Transverse colon (tissue), 4 donors: ENCODE results near the gene BMPR1B. TPM values are rescaled to one million over a fixed set of nuclear protein-coding genes. Genes with fewer than 3 reads are reported as not detected.

Source experiments
- DNase-seq: peaks from one replicate; pipeline ENCODE4 v3.0.0-alpha.2; 2019
- H3K27ac ChIP-seq, 4 donors: fragments of 200-600 bp; sonication (generic); 2 replicates each; pipeline ENCODE4 v1.5.1; 2016 to 2018; ENCODE audit warnings: inconsistent platforms in 4 of 4
- H3K27me3 ChIP-seq: fragments of 200-600 bp; sonication (generic); 2 replicates; pipeline ENCODE4 v1.5.1; 2017; ENCODE audit warnings: inconsistent platforms
- H3K36me3 ChIP-seq, 4 donors: fragments of 200-600 bp; sonication (generic); 2 replicates each; pipeline ENCODE4 v1.5.1; 2017 to 2019; ENCODE audit warnings: inconsistent platforms in 4 of 4
- H3K4me1 ChIP-seq, 4 donors: fragments of 200-600 bp; sonication (generic); 2 replicates each; pipeline ENCODE4 v1.5.1; 2017 to 2020; ENCODE audit warnings: inconsistent platforms in 4 of 4
- H3K4me3 ChIP-seq, 4 donors: fragments of 200-600 bp; sonication (generic); 1 replicate in 1 of 4; 2 replicates in 3 of 4; pipeline versions ENCODE4 v1.5.1 to v1.6.1; 2017 to 2019; ENCODE audit warnings: inconsistent platforms in 4 of 4
- H3K9me3 ChIP-seq, 2 donors: fragments of 200-600 bp; sonication (generic); 2 replicates each; pipeline ENCODE4 v1.5.1; 2017 to 2019; ENCODE audit warnings: inconsistent platforms in 2 of 2
- EP300 ChIP-seq: sonication (generic); formaldehyde crosslinking; IDR thresholded peaks from one replicate; pipeline ENCODE4 v1.6.1; 2017; ENCODE audit warnings: antibody characterized with exemption, low read depth
- POLR2A ChIP-seq: fragments of 450-650 bp; IDR thresholded peaks from one replicate; pipeline ENCODE4 v1.6.1; 2016; ENCODE audit warnings: antibody characterized with exemption, mild to moderate bottlenecking, moderate library complexity
- POLR2AphosphoS5 ChIP-seq, 3 donors: sonication (generic); formaldehyde crosslinking; IDR thresholded peaks; one replicate each; pipeline ENCODE4 v1.6.1; 2016; ENCODE audit warnings: antibody characterized with exemption in 3 of 3
- WGBS, 2 donors: methylation state at CpG; one replicate each; pipeline ENCODE4 v1.1.5; 2018; ENCODE audit warnings: low coverage in 1 of 2; 5-methylcytosine and 5-hydroxymethylcytosine counted together
- in situ Hi-C, 4 donors: fragments of 200-750 bp; cut with MboI; loops; one replicate each; pipeline versions ENCODE4 v1.15.0 to v1.15.1; 2017; ENCODE audit warnings: low sequenced_read_pairs in 3 of 4, low pct_ligation_motif_present in 1 of 4, low pct_unique_long_range_greater_than_20kb in 1 of 4
- intact Hi-C: fragments of 100-400 bp; cut with DNase I; formaldehyde crosslinking; loops from one replicate; pipeline ENCODE4 v1.15.1; 2023; ENCODE audit warnings: low total_unique reads
- total RNA-seq, 4 donors: library from RNA; depleted of rRNA; stranded (reverse); fragments of >200 nt; gene quantifications; one replicate each; pipeline ENCODE4 v1.1.0, GENCODE V29; 2016
- TF ChIP-seq, protein P1 (sequence below), 5 experiments: fragments of 200-600 bp in 3 of 5; fragments of 450-650 bp in 2 of 5; sonication (generic) in 3 of 5; IDR thresholded peaks; 1 replicate in 2 of 5; 2 replicates in 3 of 5; pipeline ENCODE4 v1.5.1; 2016 to 2017; ENCODE audit warnings: antibody characterized with exemption in 5 of 5, inconsistent platforms in 3 of 5, mild to moderate bottlenecking in 2 of 5, moderate library complexity in 1 of 5

BMPR1B gene
- total RNA-seq, 4 donors from 2014 or later, result 0.64 to 3.2 (median 0.68) TPM; not detected in 1

DNA sequence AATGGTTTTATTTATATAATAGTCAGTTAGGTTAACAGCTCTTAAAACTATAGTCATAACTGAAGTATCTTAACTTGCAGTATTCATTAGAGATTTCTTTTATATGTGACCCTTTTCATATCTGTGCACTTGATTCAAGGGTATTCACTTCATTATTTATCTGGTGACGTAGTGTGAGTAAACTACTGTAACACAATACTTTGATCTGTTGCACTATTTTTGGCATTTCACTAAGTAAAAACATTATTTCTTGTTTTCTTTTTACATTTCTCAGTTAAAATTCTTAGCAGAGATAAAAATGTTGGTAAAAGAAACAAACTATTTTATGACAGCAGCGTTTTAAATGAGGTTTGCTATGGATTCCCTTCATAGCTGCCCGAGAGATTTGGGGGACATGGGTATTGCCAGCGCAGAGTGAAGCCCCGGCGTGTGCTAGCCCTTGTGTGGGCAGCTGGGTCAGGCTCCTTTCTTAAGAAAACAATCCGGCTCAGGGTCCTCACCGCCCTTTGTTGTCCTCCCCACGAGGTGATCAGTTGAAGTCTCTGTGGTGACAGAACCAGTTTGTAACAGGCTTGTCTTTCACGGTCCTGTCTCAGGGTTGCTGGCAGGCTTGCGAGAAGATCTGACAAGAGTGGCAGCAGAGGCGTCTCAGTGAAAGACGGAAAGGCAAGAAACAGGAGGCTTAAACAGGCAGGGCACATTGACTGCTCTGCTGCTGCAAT is 293.4 kb downstream of the BMPR1B start:
- 84 to 85% methylated on average over 9 to 13 of the region's 13 CpGs for WGBS, 2 donors
- TF ChIP-seq POLR2AphosphoS5 (IDR thresholded peaks at IDR 0.05) (no peak), EP300 (no peak), POLR2A (no peak)
- TF ChIP-seq, protein P1, sequence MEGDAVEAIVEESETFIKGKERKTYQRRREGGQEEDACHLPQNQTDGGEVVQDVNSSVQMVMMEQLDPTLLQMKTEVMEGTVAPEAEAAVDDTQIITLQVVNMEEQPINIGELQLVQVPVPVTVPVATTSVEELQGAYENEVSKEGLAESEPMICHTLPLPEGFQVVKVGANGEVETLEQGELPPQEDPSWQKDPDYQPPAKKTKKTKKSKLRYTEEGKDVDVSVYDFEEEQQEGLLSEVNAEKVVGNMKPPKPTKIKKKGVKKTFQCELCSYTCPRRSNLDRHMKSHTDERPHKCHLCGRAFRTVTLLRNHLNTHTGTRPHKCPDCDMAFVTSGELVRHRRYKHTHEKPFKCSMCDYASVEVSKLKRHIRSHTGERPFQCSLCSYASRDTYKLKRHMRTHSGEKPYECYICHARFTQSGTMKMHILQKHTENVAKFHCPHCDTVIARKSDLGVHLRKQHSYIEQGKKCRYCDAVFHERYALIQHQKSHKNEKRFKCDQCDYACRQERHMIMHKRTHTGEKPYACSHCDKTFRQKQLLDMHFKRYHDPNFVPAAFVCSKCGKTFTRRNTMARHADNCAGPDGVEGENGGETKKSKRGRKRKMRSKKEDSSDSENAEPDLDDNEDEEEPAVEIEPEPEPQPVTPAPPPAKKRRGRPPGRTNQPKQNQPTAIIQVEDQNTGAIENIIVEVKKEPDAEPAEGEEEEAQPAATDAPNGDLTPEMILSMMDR (IDR thresholded peaks at IDR 0.05), result no peak
- intact Hi-C loops, result no loop called here
- H3K27ac ChIP-seq, result no peak overlapping the region
- no peaks in the 10 kb centered on the region for H3K27me3 ChIP-seq
- no peaks in the 10 kb centered on the region for H3K9me3 ChIP-seq
- in situ Hi-C loops, result no loop called here
- no peak overlapping the region for H3K4me3 ChIP-seq
- DNase-seq, result no peak
- H3K36me3 ChIP-seq, result no peaks in the 10 kb centered on the region
- no peaks in the 10 kb centered on the region for H3K4me1 ChIP-seq

DNA sequence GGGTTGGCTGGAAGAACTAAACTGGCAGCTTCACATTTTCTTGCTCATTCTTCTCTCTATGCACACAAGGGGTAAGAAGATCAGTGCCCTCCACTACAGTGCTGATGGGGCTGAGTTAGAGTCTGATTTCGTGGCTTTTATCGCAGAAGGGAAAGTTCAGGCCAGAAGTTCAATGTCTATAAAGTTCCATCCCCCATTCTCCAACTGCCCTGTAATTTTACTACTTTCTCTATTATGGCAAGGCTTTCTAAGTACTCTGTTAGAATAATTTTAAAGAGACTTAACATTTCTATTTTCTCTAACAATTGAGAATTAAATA is 293.9 kb downstream of the BMPR1B start:
- no peaks in the 10 kb centered on the region for H3K9me3 ChIP-seq
- in situ Hi-C loops (no loop called here), intact Hi-C loops (no loop called here)
- no peak for DNase-seq
- H3K4me1 ChIP-seq, result no peaks in the 10 kb centered on the region
- 66 to 80% methylated on average over 1 to 2 of the region's 2 CpGs for WGBS, 2 donors
- no peak overlapping the region for H3K27ac ChIP-seq
- no peak overlapping the region for H3K4me3 ChIP-seq
- TF ChIP-seq, protein P1 (IDR thresholded peaks at IDR 0.05), result no peak
- TF ChIP-seq POLR2AphosphoS5 (IDR thresholded peaks at IDR 0.05) (no peak), EP300 (no peak), POLR2A (no peak)
- H3K36me3 ChIP-seq, result no peaks in the 10 kb centered on the region
- no peaks in the 10 kb centered on the region for H3K27me3 ChIP-seq

DNA sequence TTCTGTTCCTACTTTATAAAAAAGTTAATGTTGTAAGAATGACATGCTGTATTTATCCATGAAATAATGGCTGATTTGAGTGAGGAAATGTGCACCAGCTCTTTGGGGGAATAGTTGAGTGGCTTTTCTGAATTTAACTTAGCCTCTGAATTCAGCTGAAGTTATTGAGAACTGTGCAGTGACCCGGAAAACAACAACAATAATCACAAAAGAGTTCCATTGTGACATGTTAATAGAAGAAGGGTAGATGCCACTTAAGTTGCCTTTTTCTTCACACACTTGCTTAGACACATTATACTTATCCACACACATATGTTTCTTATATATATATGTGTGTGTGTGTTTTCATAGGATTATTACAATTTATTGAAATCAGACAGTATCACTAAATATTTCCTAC is 301.2 kb downstream of the BMPR1B start:
- no peak for DNase-seq
- H3K36me3 ChIP-seq, result no peaks in the 10 kb centered on the region
- H3K27ac ChIP-seq, result no peak overlapping the region
- in situ Hi-C loops (no loop called here), intact Hi-C loops (no loop called here)
- no peaks in the 10 kb centered on the region for H3K27me3 ChIP-seq
- H3K4me3 ChIP-seq, result no peak overlapping the region
- TF ChIP-seq POLR2AphosphoS5 (IDR thresholded peaks at IDR 0.05) (no peak), POLR2A (no peak), EP300 (no peak)
- TF ChIP-seq, protein P1 (IDR thresholded peaks at IDR 0.05), result no peak
- H3K9me3 ChIP-seq, result no peaks in the 10 kb centered on the region
- 92 to 97% methylated on average over 1 of the region's 1 CpG for WGBS, 2 donors
- no peaks in the 10 kb centered on the region for H3K4me1 ChIP-seq

DNA sequence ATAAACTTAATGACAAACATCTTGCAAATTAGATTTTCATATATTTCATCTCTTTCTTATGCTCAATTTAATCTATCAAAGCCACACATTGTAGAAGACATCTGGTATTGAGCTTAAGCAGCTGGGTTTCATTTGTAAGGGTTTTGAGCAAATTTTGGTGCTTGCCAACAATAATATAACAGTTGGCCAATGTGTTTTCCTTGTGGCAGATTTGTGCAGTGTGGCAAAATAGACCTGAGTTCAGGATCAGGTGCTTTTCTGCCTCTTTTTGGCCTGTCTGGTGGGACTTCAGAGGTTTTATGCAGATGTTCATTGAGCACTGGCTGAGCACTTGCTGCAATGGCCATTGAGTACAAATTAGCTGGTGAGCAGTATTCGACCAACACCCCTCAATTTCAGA is 301.9 kb downstream of the BMPR1B start:
- Histone ChIP-seq H3K4me1 (no peaks in the 10 kb centered on the region), H3K27me3 (no peaks in the 10 kb centered on the region), H3K4me3 (no peak overlapping the region), H3K27ac (no peak overlapping the region), H3K36me3 (no peaks in the 10 kb centered on the region), H3K9me3 (no peaks in the 10 kb centered on the region)
- WGBS, 2 donors, result 80% methylated on average over 1 of the region's 1 CpG; no CpG with 5 or more reads in 1 of the 2 donors
- TF ChIP-seq, protein P1 (IDR thresholded peaks at IDR 0.05), result no peak
- no peak for TF ChIP-seq POLR2AphosphoS5 (IDR thresholded peaks at IDR 0.05)
- TF ChIP-seq EP300, result no peak
- no peak for TF ChIP-seq POLR2A
- in situ Hi-C loops (no loop called here), intact Hi-C loops (no loop called here)
- DNase-seq, result no peak
